GM19438 (cell line): ENCODE data around the gene HOXD8.

Experiments
- ATAC-seq: cut with Tn5 transposase; IDR thresholded peaks from one replicate; pipeline ENCODE4 v1.9.1; 2021; ENCODE audit warnings: low read depth; ENCODE audit not compliant: unreplicated experiment

Gene HOXD8

DNA sequence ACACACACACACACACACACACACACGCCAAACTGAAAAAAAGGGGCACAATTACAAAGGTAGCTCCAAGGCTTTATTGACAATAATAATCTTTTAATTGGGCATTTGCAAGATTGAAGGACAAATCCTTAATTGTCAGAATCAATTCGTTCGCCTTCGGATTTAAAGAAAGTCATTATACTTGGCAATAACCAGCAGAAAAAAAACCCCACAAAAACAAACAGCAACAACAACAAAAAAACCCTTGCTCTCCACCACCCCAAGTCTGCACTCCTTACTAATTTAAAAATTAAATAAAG lies 1.8 kb upstream of the HOXD8 start:
- ATAC-seq = no peak

GRCh38 chr2:176128172-176128981 lies 1.1 kb upstream of the HOXD8 start:
- no peak for ATAC-seq

GRCh38 chr2:176129813-176130146 lies 275 bp downstream of the HOXD8 start:
- no peak for ATAC-seq

DNA sequence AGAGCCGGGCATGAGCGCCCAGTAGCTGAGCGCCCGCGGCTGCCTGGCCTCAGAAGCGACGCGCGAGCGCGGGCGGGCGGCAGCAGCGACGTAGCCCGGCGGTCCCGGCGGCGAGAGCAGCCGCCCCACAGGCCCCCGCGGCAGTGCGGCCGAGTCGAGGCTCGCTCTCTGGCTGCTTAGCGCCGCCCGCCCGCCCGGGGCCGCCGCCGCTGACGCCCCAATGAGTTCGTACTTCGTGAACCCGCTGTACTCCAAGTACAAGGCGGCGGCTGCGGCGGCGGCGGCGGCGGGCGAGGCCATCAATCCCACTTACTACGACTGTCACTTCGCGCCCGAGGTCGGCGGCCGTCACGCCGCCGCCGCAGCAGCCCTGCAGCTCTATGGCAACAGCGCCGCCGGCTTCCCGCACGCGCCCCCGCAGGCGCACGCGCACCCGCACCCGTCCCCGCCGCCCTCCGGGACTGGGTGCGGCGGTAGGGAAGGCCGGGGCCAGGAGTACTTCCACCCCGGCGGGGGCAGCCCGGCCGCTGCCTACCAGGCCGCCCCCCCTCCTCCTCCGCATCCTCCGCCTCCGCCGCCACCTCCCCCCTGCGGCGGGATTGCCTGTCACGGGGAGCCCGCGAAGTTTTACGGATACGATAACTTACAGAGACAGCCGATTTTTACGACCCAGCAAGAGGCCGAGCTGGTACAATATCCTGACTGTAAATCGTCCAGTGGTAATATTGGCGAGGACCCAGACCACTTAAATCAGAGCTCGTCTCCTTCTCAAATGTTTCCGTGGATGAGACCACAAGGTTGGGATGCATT lies 847 bp downstream of the HOXD8 start:
- ATAC-seq = no peak

DNA sequence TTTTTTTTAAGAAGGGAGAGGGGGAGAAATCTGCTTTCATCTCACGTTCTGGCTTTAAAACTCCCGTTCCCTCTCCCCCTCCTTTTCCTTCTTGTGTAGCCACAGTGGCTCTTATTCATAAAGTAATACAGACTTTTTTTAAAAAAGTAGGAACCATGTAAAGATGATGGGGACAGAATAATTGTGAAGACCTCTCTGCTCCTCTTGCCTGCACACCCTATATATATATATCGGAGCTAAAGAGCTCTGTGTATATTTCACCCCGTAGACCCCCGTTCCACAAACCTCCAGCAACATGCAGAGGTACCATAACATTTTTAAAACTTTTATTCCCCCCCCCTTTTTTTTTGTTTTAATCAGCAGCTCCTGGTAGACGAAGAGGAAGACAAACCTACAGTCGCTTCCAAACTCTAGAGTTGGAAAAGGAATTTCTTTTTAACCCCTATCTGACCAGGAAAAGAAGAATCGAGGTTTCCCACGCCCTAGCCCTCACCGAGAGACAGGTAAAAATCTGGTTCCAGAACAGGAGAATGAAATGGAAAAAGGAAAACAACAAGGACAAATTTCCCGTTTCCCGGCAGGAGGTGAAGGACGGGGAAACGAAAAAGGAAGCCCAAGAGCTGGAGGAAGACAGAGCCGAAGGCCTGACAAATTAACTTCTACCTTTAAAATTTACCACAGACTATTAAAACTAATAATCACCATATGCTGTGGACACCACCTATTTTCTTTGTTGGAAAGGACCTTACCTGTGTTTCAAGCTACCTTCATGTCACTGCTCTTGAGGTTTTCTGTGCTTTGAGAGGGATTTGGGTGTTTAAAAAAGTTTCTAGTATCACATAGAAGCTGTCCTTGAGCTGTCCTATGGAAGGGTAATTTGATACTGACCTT lies 1.7 kb downstream of the HOXD8 start:
- no peak for ATAC-seq

DNA sequence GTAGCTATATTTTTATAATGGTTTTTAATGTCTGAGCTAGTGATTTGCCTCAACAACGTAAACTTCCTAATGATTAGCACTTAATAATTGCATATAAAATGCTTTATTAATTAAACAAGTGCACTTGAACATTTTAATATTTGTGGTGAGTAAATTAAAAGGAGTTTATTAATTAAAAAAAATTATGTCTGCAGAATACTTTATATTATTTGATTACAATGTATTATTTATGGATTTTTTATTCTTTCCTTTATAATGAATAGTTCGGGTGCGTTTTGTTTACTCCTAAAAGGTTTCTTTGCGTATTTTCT lies 2.3 kb downstream of the HOXD8 start:
- no peak for ATAC-seq

GRCh38 chr2:176132205-176133171 lies 3.0 kb downstream of the HOXD8 start:
- ATAC-seq = no peak

DNA sequence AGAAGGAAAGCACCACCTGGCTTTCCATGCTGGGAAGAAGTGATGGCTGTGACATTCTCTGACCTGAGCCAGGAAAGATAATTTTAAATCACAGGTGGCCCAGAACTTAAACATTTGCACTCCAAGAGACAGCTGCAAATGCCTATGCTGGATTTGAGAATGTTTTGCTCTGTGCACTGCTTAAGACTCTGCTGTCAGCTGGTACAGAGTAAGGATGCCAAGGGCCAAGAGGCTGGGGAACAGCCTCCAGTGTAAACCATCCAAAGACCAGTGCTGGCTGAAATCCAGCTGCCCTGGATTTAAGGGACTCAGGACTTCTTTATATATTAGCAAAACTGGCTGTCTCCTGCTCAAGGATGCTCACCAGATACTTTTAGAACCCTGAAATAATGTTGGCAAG lies 3.9 kb downstream of the HOXD8 start:
- no peak for ATAC-seq

- ATAC-seq = no peak
Observed at GRCh38 chr2:176134035-176134434, 4.5 kb downstream of the HOXD8 start.

- ATAC-seq = no peak
Observed at GRCh38 chr2:176135035-176135440, 5.5 kb downstream of the HOXD8 start.

DNA sequence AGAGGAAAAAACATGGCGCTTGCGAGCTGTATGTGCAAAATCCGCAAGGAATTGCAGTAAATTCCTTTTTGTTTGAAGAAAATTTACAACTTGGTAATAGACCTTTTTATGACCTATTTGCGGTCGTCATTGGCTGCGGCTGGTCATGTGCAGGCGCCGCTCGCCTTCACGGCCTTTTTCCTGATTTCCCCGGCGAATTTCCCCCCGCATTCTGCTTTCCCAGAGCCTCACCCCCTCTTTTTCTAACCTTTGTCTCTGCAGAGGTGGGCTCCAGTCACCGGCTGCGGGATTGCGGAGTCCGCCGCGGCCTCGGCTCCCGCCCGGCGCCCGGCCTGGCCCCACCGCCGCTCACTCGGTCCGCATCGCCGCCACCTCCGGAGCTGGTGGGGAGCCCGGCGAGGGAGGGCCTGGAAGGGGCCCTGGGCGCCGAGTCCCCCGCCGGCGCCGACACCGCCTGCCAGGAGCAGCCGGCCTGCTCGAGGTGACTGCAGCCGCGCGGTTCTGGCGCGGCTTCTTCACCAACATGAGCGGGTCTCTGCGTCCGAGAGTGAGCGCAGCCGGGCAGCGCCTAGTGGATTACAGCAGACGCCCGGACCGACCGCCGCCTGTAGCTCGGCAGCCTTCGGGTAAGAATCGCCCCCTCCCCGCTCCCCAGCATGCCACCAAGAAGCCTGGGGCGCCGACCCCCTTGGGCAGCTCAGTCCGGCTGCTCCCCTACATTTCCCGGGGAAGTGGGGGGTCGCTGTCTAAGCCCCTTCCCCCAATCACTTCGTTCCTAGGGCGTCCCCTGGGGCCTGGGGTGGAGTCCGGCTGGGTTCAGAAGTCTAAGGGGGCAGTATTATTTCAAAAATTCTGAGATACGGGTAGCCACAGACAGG lies 7.1 kb downstream of the HOXD8 start:
- ATAC-seq = no peak

DNA sequence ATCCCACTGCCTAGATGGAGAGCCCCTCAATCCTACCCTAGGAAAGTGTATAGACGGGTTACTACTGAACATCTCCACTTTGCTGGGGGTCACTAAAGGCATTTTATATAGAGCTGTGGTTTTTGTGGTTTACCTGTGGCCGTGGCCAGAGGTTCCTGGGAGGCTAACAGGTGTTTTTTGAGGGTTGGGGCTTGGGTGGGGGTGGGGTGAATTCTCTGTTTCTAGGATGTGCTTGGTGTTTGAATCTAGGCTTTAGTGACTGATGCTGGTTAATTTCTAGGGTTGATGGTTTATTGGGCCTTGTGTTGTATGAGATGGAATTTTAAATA lies 7.7 kb downstream of the HOXD8 start:
- no peak for ATAC-seq

GRCh38 chr2:176137906-176138305 lies 8.4 kb downstream of the HOXD8 start:
- ATAC-seq = no peak

DNA sequence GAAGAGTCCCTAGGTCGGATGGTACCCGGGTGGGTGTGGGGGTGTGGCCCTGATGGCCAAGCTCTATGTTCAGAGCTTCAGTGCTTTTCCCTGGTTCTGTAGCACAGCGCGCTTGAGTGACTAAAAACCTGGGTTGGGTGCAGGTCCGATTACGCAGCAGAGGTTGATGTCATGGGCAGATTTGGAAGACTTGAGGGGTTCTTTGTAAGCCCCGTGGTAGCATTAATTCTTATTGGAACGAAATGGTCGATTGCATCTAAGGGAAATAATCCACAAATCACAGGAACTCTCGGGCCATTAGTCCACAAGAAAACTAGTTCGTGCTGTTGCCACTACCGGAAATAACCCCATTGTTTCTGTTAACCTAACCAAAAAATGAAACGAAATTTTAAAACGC lies 9.0 kb downstream of the HOXD8 start:
- no peak for ATAC-seq

- ATAC-seq = no peak
Observed at GRCh38 chr2:176138923-176139660, 9.6 kb downstream of the HOXD8 start.

DNA sequence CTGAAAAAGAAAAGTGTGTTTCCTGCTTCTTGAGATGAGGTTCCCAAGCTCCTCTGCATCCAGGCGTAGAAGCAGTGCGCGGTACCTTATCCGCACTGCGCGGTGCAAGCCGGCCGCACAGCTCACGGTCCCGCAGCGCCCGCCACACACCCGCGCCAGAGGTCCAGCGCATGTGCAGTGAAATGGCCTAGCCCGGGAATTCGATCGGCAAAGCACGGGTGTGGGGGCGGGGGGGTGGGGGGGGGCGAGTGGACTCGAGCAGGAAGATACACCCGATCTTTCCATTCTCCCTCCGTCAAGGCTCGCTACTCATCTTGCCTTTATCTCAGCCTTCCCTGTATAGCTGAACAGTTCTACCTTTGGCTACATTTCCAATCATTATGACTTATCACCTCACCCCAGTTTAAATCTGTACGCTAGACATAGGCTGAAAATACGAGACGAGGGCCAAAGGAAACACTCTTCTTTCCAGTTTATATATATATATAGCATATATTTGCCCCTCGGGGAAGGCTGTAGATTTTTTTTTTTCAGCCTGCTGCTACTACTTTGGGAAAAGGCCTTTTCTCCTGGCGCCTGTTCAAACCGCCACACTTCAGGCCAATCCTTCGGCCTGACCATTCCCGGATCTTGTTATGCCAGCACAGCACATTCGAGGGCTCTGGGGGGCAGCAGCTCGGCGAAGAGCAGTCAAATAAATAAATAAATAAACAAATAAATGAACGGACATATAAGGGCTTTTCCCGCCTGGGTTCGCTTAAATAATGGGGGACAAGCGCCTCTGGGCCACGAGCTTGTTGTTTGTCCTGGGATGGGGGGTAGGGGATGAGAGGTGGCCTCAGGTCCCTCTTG lies 10.4 kb downstream of the HOXD8 start:
- no peak for ATAC-seq

DNA sequence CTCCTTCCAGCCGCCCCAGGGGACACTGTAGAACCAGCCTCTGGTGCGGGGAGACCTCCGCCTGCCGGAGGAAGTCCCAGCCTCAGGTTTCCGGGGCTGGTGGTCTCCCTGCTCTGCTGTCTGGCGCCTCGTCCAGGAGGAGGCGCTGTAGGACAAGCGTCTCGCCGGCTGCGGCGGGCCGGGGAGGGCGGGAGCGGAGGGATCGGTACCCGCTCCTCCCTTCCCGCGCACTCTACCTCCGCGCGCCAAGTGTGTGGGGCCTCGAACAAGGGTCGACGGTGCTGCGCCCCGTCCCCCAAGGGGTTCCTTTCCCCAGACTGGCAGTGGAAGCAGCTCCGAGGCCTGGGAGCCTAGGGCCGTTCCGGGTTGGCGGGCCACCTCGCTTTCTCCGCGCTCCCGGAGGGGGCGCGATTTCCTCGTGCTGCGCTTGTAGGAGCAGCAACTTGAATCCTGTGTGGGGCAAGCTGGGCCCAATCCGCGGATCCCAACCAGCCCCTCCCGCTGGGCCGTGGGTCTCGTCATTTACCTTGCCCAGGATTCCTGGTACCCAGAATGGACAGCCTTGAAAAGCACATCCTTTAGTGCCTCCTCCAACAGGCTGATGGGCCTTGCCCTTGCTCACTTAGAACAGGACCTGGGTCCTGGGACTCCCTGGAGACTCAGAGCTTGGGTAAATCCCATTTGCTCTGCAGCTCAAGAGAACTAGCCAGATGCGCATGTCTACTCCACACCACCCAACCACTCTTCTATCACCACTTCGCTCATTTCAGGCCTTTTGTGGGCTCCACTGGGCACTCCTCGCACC lies 11.2 kb downstream of the HOXD8 start:
- ATAC-seq = peak; percentile 85
